VCaP (cell line): Measurements from ENCODE around the gene TRIO.

Source experiments
- H3K27ac ChIP-seq: fragments of 450-650 bp; 2 replicates; pipeline ENCODE4 v1.5.1; 2017
- CTCF ChIP-seq: fragments of 450-650 bp; conservative IDR thresholded peaks from 2 replicates; pipeline ENCODE4 v1.5.1; 2017; ENCODE audit warnings: mild to moderate bottlenecking, moderate library complexity

The TRIO gene

GRCh38 chr5:14319102-14319501, 176.0 kb downstream of the TRIO start:
- H3K27ac ChIP-seq, result no peak overlapping the region
- no peak for TF ChIP-seq CTCF

- H3K27ac ChIP-seq, result peak overlapping the region; percentile 68
- TF ChIP-seq CTCF, result no peak
These were observed 178.8 kb downstream of the TRIO start for GRCh38 chr5:14321936-14322335.

GRCh38 chr5:14322437-14323187, 179.5 kb downstream of the TRIO start:
- peak overlapping the region; percentile 68 for H3K27ac ChIP-seq
- no peak for TF ChIP-seq CTCF

- no peak for TF ChIP-seq CTCF
- peak overlapping the region; percentile 68 for H3K27ac ChIP-seq
These were observed 180.3 kb downstream of the TRIO start for GRCh38 chr5:14323466-14323865.

GRCh38 chr5:14325369-14325768, 182.2 kb downstream of the TRIO start:
- H3K27ac ChIP-seq, result peak overlapping the region; percentile 68
- TF ChIP-seq CTCF, result no peak

- H3K27ac ChIP-seq, result peak overlapping the region; percentile 68
- TF ChIP-seq CTCF, result peak; percentile 70
These were observed 183.1 kb downstream of the TRIO start for GRCh38 chr5:14326035-14326903.

- H3K27ac ChIP-seq, result no peak overlapping the region; the same call in 1 of the 2 replicates
- TF ChIP-seq CTCF, result no peak
These were observed 184.5 kb downstream of the TRIO start for GRCh38 chr5:14327624-14328023.
